Parathyroid adenoma (tissue), 2 donors: ENCODE measurements around the gene NBEA.
"Not testable (repeated sequence)": the region's sequence is repeated elsewhere in the genome, so short reads cannot be mapped to it uniquely, and the experiment has no call there.

Experiments
- H2AFZ ChIP-seq: fragments of 300-600 bp; sonication (generic); one replicate; pipeline ENCODE4 v1.7.0; 2017; ENCODE audit warnings: antibody characterized with exemption, mild to moderate bottlenecking
- H3K27ac ChIP-seq: fragments of 300-600 bp; sonication (generic); one replicate; pipeline ENCODE4 v1.7.0; 2017
- H3K27me3 ChIP-seq: fragments of 300-600 bp; sonication (generic); one replicate; pipeline ENCODE4 v1.7.0; 2017; ENCODE audit warnings: low read length; ENCODE audit not compliant: control insufficient read depth, insufficient read depth
- H3K36me3 ChIP-seq: fragments of 300-600 bp; sonication (generic); one replicate; pipeline ENCODE4 v1.7.0; 2017; ENCODE audit warnings: low read length; ENCODE audit not compliant: control insufficient read depth, insufficient read depth
- H3K4me1 ChIP-seq: fragments of 300-600 bp; sonication (generic); one replicate; pipeline ENCODE4 v1.7.0; 2017; ENCODE audit warnings: control low read depth
- H3K4me2 ChIP-seq: fragments of 300-600 bp; sonication (generic); one replicate; pipeline ENCODE4 v1.7.0; 2017; ENCODE audit warnings: low read length
- H3K4me3 ChIP-seq: fragments of 300-600 bp; sonication (generic); one replicate; pipeline ENCODE4 v1.7.0; 2017; ENCODE audit warnings: low read depth, low read length
- H3K79me2 ChIP-seq: fragments of 300-600 bp; sonication (generic); one replicate; pipeline ENCODE4 v1.7.0; 2017; ENCODE audit warnings: control low read depth
- H3K9ac ChIP-seq: fragments of 300-600 bp; sonication (generic); one replicate; pipeline ENCODE4 v1.7.0; 2017; ENCODE audit warnings: mild to moderate bottlenecking
- H3K9me3 ChIP-seq: fragments of 300-600 bp; sonication (generic); one replicate; pipeline ENCODE4 v1.7.0; 2017; ENCODE audit warnings: low read length; ENCODE audit not compliant: control insufficient read depth
- CTCF ChIP-seq: fragments of 300-600 bp; sonication (generic); IDR thresholded peaks from one replicate; pipeline ENCODE4 v1.7.0; 2017; ENCODE audit warnings: antibody characterized with exemption, mild to moderate bottlenecking
- donor health status: primary hyperparathyroidism.

Gene NBEA

GRCh38 chr13:35086667-35087066 lies 144.6 kb downstream of the NBEA start:
- Histone ChIP-seq H3K9me3 (no peaks in the 10 kb centered on the region), H3K4me1 (no peaks in the 10 kb centered on the region), H3K27ac (no peak overlapping the region), H2AFZ (no peak overlapping the region), H3K36me3 (no peaks in the 10 kb centered on the region), H3K79me2 (no peaks in the 10 kb centered on the region), H3K4me2 (no peak overlapping the region), H3K9ac (no peak overlapping the region), H3K27me3 (no peaks in the 10 kb centered on the region), H3K4me3 (no peak overlapping the region)
- TF ChIP-seq CTCF: no peak

GRCh38 chr13:35092251-35092650 lies 150.2 kb downstream of the NBEA start:
- Histone ChIP-seq H3K27ac (no peak overlapping the region), H3K4me3 (no peak overlapping the region), H2AFZ (no peak overlapping the region), H3K9me3 (no peaks in the 10 kb centered on the region), H3K36me3 (no peaks in the 10 kb centered on the region), H3K9ac (no peak overlapping the region), H3K79me2 (no peaks in the 10 kb centered on the region), H3K4me2 (no peak overlapping the region), H3K4me1 (no peaks in the 10 kb centered on the region), H3K27me3 (no peaks in the 10 kb centered on the region)
- TF ChIP-seq CTCF: no peak

GRCh38 chr13:35092751-35093150 lies 150.7 kb downstream of the NBEA start:
- H3K79me2 ChIP-seq: no peaks in the 10 kb centered on the region
- H3K4me2 ChIP-seq: no peak overlapping the region
- no peak overlapping the region for H2AFZ ChIP-seq
- TF ChIP-seq CTCF: no peak
- no peaks in the 10 kb centered on the region for H3K36me3 ChIP-seq
- no peaks in the 10 kb centered on the region for H3K4me1 ChIP-seq
- H3K27ac ChIP-seq: no peak overlapping the region
- no peaks in the 10 kb centered on the region for H3K9me3 ChIP-seq
- no peaks in the 10 kb centered on the region for H3K27me3 ChIP-seq
- no peak overlapping the region for H3K9ac ChIP-seq
- no peak overlapping the region for H3K4me3 ChIP-seq

GRCh38 chr13:35093356-35093755 lies 151.3 kb downstream of the NBEA start:
- Histone ChIP-seq H3K4me3 (no peak overlapping the region), H3K9ac (no peak overlapping the region), H3K4me1 (no peaks in the 10 kb centered on the region), H3K36me3 (no peaks in the 10 kb centered on the region), H3K27me3 (no peaks in the 10 kb centered on the region), H3K4me2 (no peak overlapping the region), H2AFZ (no peak overlapping the region), H3K9me3 (no peaks in the 10 kb centered on the region), H3K27ac (no peak overlapping the region), H3K79me2 (no peaks in the 10 kb centered on the region)
- TF ChIP-seq CTCF: no peak

- not testable (repeated sequence) for H3K79me2 ChIP-seq, H3K4me2 ChIP-seq, H3K27ac ChIP-seq, H3K9me3 ChIP-seq, H3K4me1 ChIP-seq, H3K4me3 ChIP-seq, H3K9ac ChIP-seq, H3K27me3 ChIP-seq, H3K36me3 ChIP-seq, H2AFZ ChIP-seq
Observed at GRCh38 chr13:35106771-35107170, 164.7 kb downstream of the NBEA start.
